Measurements from ENCODE around the gene HID1. TPM values are rescaled to one million over a fixed set of nuclear protein-coding genes. Genes with fewer than 3 reads are reported as not detected.

The HID1 gene
- polyA plus RNA-seq, 2 of the 4 experiments (the other 2 are of a cell fraction): 5.2 to 11.7 TPM

DNA sequence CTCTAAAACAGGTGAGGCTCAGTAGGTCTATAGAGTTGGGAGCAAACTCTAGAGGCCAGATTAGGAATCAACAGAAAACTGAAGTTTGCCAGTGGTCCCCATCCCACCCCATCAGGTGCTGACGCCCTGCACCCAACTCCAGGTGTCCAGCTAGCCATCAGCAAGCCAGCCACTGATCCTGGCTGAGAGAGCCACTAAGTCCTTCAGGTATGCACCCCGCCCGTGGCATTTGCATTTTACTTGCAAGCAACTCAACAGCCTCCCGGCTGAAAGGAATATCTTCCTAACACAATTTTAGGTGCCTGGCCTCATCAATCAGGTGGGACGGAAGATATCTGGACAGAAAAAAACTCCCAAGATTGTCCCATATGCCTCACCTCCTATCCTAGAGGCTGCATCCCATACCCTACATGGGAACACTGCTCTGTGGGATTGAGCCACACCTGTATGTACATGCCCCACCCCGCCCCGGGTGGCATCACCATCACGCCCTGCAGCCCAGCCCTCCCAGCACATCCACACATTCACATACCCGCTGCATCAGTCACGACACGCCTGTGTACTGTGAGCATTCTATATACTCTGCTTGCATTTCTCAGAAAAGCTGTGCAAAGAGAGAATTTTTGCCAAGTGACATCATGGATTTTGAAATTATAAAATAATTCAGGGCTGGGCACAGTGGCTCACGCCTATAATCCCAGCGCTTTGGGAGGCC is 28.6 kb downstream of the HID1 start:
- FAIRE-seq (no peak), ATAC-seq (peak; percentile 92 to 93), DNase-seq (ENCODE audit: low read depth in 1 of 2, low spot score in 1 of 2) (peak; percentile 58 to 90)
- Histone ChIP-seq H3K4me2 (peak overlapping the region; percentile 54), H3K27ac (peak overlapping the region; percentile 23 to 42; a peak in 2 of 6 replicates), H3K4me1 (peaks cover 12% of the 10 kb centered on the region), H3K9me3 (no peaks in the 10 kb centered on the region), H3K4me3 (no peak overlapping the region)
- no peak for TF ChIP-seq CBX8 (IDR thresholded peaks at IDR 0.05)
- TF ChIP-seq FOSL2 (IDR thresholded peaks at IDR 0.05): no peak
- TF ChIP-seq FOSL2 (CRISPR knock-in tag; IDR thresholded peaks at IDR 0.05): peak; percentile 78
- POLR2A ChIA-PET: interaction anchor here (0.6 to 0.9 kb wide), 2 partner anchors 9 to 71 kb away, joined by 3 read pairs; partner anchors contain the start of genes FDXR and OTOP3
- CTCF ChIA-PET: interaction anchor here (42.0 to 42.3 kb wide), 2 partner anchors 11 to 13 kb away, joined by 1448 read pairs; partner anchors contain the start of genes HID1, OTOP2, OTOP3 and USH1G
- 26% methylated on average over 13 of the region's 13 CpGs for WGBS (ENCODE audit: missing lambda C conversion rate)

DNA sequence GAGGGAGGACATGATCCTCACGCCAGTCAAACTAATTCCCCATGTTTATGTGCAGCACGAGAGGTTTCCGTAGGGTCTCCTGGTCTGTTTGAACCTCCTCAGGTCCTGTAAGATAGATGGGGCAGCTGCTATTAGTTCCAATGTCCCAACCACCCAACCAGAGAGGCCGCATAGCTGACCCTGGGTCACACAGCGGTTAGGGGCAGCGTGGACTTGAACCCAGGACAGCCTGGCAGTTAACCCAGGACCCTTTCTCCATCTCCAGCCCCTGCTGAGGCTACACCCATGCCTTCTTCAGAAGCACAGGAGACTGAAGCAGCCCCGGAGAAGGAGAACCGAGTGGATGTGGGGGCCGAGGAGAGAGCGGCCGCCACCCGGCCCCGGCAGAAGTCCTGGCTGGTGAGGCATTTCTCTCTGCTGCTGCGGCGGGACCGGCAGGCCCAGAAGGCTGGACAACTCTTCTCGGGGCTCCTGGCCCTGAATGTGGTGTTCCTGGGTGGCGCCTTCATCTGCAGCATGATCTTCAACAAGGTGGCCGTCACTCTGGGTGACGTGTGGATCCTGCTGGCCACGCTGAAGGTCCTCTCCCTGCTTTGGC is 31.3 kb downstream of the HID1 start:
- TF ChIP-seq, protein P1, sequence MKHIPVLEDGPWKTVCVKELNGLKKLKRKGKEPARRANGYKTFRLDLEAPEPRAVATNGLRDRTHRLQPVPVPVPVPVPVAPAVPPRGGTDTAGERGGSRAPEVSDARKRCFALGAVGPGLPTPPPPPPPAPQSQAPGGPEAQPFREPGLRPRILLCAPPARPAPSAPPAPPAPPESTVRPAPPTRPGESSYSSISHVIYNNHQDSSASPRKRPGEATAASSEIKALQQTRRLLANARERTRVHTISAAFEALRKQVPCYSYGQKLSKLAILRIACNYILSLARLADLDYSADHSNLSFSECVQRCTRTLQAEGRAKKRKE (CRISPR knock-in tag; IDR thresholded peaks at IDR 0.05; ENCODE audit: low read depth): no peak
- TF ChIP-seq ZNF302 (CRISPR knock-in tag; IDR thresholded peaks at IDR 0.05) (no peak), TFCP2L1 (CRISPR knock-in tag; IDR thresholded peaks at IDR 0.05) (no peak), HOXB13 (CRISPR knock-in tag; IDR thresholded peaks at IDR 0.05; ENCODE audit: low read depth) (no peak), HEYL (CRISPR knock-in tag; IDR thresholded peaks at IDR 0.05) (no peak), RFX5 (IDR thresholded peaks at IDR 0.05) (no peak), FOSB (CRISPR knock-in tag; IDR thresholded peaks at IDR 0.05) (no peak), KDM5A (IDR thresholded peaks at IDR 0.05) (no peak), REST (IDR thresholded peaks at IDR 0.05) (no peak), HDAC2 (IDR thresholded peaks at IDR 0.05) (no peak), FOSL2 (IDR thresholded peaks at IDR 0.05) (no peak), FOSL2 (CRISPR knock-in tag; IDR thresholded peaks at IDR 0.05) (no peak), NR3C1 (IDR thresholded peaks at IDR 0.05) (no peak), HES2 (IDR thresholded peaks at IDR 0.05) (no peak), NPAS2 (CRISPR knock-in tag; IDR thresholded peaks at IDR 0.05; ENCODE audit: borderline replicate concordance) (no peak), FOXS1 (CRISPR knock-in tag; IDR thresholded peaks at IDR 0.05) (no peak), PHF8 (IDR thresholded peaks at IDR 0.05; ENCODE audit: borderline replicate concordance, low read depth) (no peak)
- TF ChIP-seq, protein P2, sequence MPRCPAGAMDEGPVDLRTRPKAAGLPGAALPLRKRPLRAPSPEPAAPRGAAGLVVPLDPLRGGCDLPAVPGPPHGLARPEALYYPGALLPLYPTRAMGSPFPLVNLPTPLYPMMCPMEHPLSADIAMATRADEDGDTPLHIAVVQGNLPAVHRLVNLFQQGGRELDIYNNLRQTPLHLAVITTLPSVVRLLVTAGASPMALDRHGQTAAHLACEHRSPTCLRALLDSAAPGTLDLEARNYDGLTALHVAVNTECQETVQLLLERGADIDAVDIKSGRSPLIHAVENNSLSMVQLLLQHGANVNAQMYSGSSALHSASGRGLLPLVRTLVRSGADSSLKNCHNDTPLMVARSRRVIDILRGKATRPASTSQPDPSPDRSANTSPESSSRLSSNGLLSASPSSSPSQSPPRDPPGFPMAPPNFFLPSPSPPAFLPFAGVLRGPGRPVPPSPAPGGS (IDR thresholded peaks at IDR 0.05): no peak
- TF ChIP-seq, protein P3, sequence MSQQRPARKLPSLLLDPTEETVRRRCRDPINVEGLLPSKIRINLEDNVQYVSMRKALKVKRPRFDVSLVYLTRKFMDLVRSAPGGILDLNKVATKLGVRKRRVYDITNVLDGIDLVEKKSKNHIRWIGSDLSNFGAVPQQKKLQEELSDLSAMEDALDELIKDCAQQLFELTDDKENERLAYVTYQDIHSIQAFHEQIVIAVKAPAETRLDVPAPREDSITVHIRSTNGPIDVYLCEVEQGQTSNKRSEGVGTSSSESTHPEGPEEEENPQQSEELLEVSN (IDR thresholded peaks at IDR 0.05; ENCODE audit: borderline replicate concordance, low read depth): no peak
- DNase-seq (ENCODE audit: low read depth in 1 of 2, low spot score in 1 of 2): no peak
- ChIA-PET CTCF (interaction anchor here (42.0 to 42.3 kb wide), 2 partner anchors 8 to 16 kb away, joined by 1448 read pairs; partner anchors contain the start of genes HID1, OTOP2, OTOP3 and USH1G), POLR2A (no interaction called here)
- Histone ChIP-seq H3K27ac (no peak overlapping the region), H3K4me1 (peaks cover 12% of the 10 kb centered on the region), H3K9me3 (no peaks in the 10 kb centered on the region), H3K4me3 (no peak overlapping the region), H3K4me2 (no peak overlapping the region)
- ATAC-seq: no peak
- FAIRE-seq: no peak
- WGBS (ENCODE audit: missing lambda C conversion rate): 74% methylated on average over 21 of the region's 21 CpGs

Data from A549 (cell line).